GM12873 (cell line): ENCODE results near the gene RUNX1.

Experiments used
- TF ChIP-seq, protein P1 (sequence below): IDR thresholded peaks from 2 replicates; pipeline ENCODE4 v1.5.1; 2012; ENCODE audit warnings: low read depth, mild to moderate bottlenecking, moderate library complexity, low read length, control low read depth; ENCODE audit not compliant: insufficient read depth; ENCODE audit errors: missing control alignments

RUNX1 gene

DNA sequence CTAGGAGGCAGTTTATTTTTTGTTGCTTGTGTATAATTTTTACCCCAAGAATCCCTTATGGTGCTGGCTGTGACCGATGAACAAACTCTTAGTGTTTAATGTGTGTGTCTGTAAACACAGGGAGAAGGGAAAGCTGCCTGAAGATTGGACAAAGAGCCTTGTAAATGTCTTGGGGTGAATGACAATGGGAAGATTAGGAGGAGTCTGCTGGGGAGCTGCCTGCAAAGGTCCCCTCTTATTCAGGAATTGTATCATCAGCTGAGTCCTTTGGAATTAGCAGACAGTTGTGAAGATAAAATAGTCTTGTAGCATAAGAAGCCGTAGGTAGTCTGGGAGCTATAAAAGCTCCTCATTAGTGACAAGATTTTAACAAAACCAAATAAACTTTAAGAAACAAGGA lies 88.4 kb downstream of the RUNX1 start:
- TF ChIP-seq, protein P1, sequence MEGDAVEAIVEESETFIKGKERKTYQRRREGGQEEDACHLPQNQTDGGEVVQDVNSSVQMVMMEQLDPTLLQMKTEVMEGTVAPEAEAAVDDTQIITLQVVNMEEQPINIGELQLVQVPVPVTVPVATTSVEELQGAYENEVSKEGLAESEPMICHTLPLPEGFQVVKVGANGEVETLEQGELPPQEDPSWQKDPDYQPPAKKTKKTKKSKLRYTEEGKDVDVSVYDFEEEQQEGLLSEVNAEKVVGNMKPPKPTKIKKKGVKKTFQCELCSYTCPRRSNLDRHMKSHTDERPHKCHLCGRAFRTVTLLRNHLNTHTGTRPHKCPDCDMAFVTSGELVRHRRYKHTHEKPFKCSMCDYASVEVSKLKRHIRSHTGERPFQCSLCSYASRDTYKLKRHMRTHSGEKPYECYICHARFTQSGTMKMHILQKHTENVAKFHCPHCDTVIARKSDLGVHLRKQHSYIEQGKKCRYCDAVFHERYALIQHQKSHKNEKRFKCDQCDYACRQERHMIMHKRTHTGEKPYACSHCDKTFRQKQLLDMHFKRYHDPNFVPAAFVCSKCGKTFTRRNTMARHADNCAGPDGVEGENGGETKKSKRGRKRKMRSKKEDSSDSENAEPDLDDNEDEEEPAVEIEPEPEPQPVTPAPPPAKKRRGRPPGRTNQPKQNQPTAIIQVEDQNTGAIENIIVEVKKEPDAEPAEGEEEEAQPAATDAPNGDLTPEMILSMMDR, result no peak

DNA sequence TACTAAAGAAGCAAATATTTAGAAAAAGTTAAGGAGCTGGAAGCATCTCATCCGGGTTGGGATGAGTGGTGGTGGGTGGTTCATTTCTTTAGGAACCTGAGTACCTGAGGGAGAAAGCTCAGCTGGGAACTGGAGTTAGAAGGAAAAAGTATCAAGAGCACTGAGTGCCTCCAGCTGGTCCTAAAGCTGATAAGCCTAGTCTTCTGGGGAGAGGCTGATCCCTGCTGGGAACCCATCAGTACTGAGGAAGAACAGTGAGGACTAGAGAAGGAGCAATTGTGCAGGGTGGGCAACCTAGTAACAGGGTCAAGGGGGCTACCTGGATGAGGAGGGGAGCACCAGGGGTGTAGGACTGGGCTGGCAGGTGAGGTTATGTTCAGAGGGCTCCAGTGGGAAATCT lies 89.5 kb downstream of the RUNX1 start:
- TF ChIP-seq, protein P1, result no peak

DNA sequence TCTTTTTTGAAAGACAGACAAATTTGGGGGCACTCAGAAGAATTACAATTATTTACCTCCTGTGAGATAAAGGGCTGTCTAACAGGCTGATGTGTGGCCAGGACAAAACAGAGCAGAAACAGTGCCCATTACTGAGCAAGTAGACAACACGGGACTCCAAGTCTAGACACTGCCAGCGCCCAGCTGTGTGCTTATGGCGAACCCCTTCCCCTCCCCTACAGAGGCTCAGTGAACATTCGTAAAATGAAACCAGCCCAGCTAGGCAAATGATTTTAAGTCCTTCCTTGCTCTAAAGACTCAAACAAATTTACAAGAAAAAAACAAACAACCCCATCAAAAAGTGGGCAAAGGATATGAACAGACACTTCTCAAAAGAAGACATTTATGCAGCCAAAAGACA lies 91.1 kb downstream of the RUNX1 start:
- TF ChIP-seq, protein P1, result no peak

DNA sequence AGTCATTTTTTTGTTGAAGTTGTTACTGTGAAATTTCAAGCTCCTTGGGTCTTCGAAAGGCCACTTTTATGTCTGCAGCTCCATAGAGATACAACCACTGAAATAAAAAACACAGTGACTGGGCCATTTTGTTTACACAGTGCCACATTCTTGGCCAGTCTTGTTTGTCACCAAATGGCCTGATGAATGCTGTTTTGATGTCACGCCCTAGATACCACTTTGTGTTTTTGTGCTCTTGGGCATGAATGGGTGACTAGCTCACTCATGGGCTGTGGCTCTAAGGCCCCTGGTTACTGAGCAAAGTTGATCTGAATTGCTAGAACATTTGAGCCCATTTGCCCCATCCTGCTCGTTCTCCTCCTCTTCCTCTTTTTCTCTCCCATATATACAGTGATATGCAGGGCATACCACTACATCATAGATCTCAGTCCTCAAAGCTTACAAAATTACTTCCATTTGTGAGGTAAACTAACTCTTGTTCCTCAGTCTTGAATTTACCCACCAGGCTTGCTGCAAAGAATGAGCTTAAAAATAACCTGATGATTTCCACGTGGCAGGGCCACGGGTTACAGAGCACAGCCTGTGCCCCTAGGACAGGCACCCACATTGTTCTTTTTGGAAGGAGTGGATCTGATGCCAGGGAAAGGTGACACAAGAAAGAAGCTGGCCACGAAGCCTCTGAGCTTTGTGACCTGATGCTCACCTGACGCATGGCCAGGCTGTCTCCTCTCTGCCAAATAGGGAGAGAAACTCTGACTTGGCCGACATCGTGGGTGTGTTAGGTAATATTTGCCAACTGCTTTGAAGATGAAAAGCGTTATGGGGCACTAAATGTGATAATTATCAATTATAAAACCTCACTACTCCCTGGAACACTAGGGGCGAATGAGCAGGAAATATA lies 92.4 kb downstream of the RUNX1 start:
- TF ChIP-seq, protein P1, result no peak

DNA sequence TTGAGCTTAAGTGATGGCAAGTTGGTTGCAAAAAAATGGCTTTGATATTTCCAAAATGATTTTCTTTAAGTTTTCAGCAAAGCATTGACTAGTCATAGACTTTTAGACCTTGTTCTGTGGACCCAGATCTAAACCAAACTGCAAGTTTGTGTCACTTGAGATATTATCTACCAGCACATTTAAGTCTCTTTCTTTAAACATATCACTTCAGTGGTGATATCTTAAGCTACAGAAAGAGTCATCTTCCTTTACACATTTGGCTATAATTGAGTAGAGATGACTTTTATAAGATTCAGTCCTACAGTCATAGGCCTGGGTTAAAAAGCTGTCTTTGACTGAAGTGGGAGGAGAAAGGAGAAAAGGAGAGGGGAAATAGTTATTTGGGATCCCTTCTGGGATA lies 95.2 kb downstream of the RUNX1 start:
- TF ChIP-seq, protein P1, result no peak

DNA sequence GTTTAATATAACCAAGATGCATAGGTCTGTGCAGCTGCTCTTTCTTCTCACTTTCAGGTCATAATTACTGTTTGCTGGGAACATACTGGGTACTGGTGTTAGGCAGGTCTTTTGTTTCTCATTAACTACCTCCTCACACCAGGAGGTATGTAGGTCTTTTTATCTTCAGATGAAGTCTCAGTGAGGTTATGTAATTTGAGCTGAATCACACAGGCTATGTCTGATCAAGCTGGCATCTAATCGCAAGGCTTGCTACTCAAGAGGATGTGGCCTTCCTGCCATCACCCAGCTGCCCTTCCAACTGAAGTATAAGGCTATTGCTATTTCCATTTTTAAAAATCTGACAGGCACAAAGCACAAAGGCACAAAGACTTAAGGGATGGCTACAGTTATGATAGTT lies 96.4 kb downstream of the RUNX1 start:
- TF ChIP-seq, protein P1, result no peak

DNA sequence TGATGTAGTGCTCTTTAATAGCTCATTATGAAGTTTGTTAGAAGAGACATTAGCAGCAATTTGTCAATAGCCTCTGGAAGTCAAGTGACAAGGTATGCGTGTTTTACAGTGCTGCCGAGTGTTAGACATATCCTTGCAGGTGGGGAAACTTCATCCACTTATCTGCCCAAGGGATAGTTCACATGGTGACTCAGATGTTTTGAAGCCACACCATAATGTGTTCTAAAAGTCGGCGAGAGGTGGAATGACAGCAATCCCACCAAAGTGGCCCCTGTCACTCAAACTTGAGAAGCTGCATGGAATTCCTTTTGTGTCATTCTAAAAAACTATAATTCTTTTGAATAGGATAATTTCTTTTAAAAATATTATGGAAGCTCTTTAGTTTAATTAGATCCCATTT lies 98.1 kb downstream of the RUNX1 start:
- TF ChIP-seq, protein P1, result no peak
